CD14-positive monocyte (primary cell): ENCODE results near the gene ELOVL6. TPM values are rescaled to one million over a fixed set of nuclear protein-coding genes. Genes with fewer than 3 reads are reported as not detected.

ENCODE experiments used
- DNase-seq, 3 donors: peaks; one replicate each; pipeline ENCODE4 v3.0.0-alpha.2; 2011 to 2022
- H2AFZ ChIP-seq: 2 replicates; pipeline ENCODE4 v1.6.0; 2012; ENCODE audit warnings: mild to moderate bottlenecking, low read depth, low read length, inconsistent platforms; ENCODE audit not compliant: insufficient read depth, poor library complexity, severe bottlenecking
- H3K27ac ChIP-seq, 2 donors: 1 replicate in 1 of 2; 2 replicates in 1 of 2; pipeline ENCODE4 v1.5.1; 2012 to 2013; ENCODE audit warnings: low read length in 2 of 2, control low read depth in 1 of 2, inconsistent platforms in 1 of 2, low read depth in 1 of 2, mild to moderate bottlenecking in 1 of 2
- H3K27me3 ChIP-seq, 2 donors: one replicate each; pipeline versions ENCODE4 v1.6.0 to v1.6.1; 2011 to 2013; ENCODE audit warnings: low read length in 2 of 2; ENCODE audit not compliant: control insufficient read depth in 2 of 2, insufficient read depth in 2 of 2
- H3K36me3 ChIP-seq, 2 donors: replicated peaks in 1 of 2; 1 replicate in 1 of 2; 2 replicates in 1 of 2; pipeline versions ENCODE4 v1.5.1 to v1.6.1; 2012 to 2013; ENCODE audit warnings: low read length in 2 of 2, control low read depth in 1 of 2, inconsistent platforms in 1 of 2, mild to moderate bottlenecking in 1 of 2; ENCODE audit not compliant: insufficient read depth in 2 of 2, control insufficient read depth in 1 of 2
- H3K4me1 ChIP-seq, 2 donors: 1 replicate in 1 of 2; 2 replicates in 1 of 2; pipeline versions ENCODE4 v1.5.1 to v1.6.1; 2012 to 2013; ENCODE audit warnings: low read length in 2 of 2, control low read depth in 1 of 2, inconsistent platforms in 1 of 2, mild to moderate bottlenecking in 1 of 2, moderate library complexity in 1 of 2; ENCODE audit not compliant: insufficient read depth in 2 of 2, control insufficient read depth in 1 of 2
- H3K4me2 ChIP-seq: replicated peaks from 2 replicates; pipeline ENCODE3; 2012; ENCODE audit warnings: low read length, moderate library complexity, mild to moderate bottlenecking; ENCODE audit not compliant: poor library complexity, severe bottlenecking; ENCODE audit errors: extremely low read depth
- H3K4me3 ChIP-seq, 3 experiments: fragments of 200-600 bp in 1 of 3; sonication (generic) in 1 of 3; replicated peaks in 1 of 3; 1 replicate in 2 of 3; 2 replicates in 1 of 3; pipeline ENCODE4 v1.5.1; 2011 to 2013; ENCODE audit warnings: low read length in 3 of 3, mild to moderate bottlenecking in 3 of 3, control low read depth in 2 of 3, low read depth in 2 of 3, inconsistent platforms in 1 of 3, moderate library complexity in 1 of 3
- H3K79me2 ChIP-seq: 2 replicates; pipeline ENCODE4 v1.6.0; 2012; ENCODE audit warnings: mild to moderate bottlenecking, control low read depth, inconsistent platforms, low read length, moderate library complexity; ENCODE audit not compliant: insufficient read depth
- H3K9ac ChIP-seq: 2 replicates; pipeline ENCODE4 v1.6.0; 2017; ENCODE audit warnings: low read length, mild to moderate bottlenecking; ENCODE audit not compliant: insufficient read depth, poor library complexity, severe bottlenecking
- H3K9me3 ChIP-seq, 2 donors: replicated peaks in 1 of 2; 1 replicate in 1 of 2; 2 replicates in 1 of 2; pipeline versions ENCODE4 v1.5.1 to v1.6.1; 2012 to 2013; ENCODE audit warnings: low read length in 2 of 2, control low read depth in 1 of 2; ENCODE audit not compliant: control insufficient read depth in 1 of 2, insufficient read depth in 1 of 2
- H4K20me1 ChIP-seq: 2 replicates; pipeline ENCODE4 v1.6.0; 2012; ENCODE audit warnings: mild to moderate bottlenecking, low read length, control low read depth, moderate library complexity; ENCODE audit not compliant: insufficient read depth
- H3K27ac Mint-ChIP-seq, 7 donors: one replicate each; pipeline ENCODE4 v1.8.0; 2020; ENCODE audit warnings: mild to moderate bottlenecking in 7 of 7, mixed read lengths in 7 of 7, moderate library complexity in 6 of 7, inconsistent platforms in 2 of 7
- H3K27me3 Mint-ChIP-seq, 3 donors: one replicate each; pipeline ENCODE4 v1.8.0; 2021 to 2022; ENCODE audit warnings: low read depth in 3 of 3, mild to moderate bottlenecking in 3 of 3, mixed read lengths in 3 of 3, moderate library complexity in 3 of 3, inconsistent platforms in 1 of 3
- H3K36me3 Mint-ChIP-seq, 2 donors: one replicate each; pipeline ENCODE4 v1.8.0; 2020; ENCODE audit warnings: mixed read lengths in 2 of 2, inconsistent platforms in 1 of 2, mild to moderate bottlenecking in 1 of 2
- H3K4me1 Mint-ChIP-seq: one replicate; pipeline ENCODE4 v1.8.0; 2020; ENCODE audit warnings: mild to moderate bottlenecking, mixed read lengths
- H3K4me3 Mint-ChIP-seq, 2 donors: one replicate each; pipeline ENCODE4 v1.8.0; 2020; ENCODE audit warnings: mild to moderate bottlenecking in 2 of 2, mixed read lengths in 2 of 2, moderate library complexity in 1 of 2
- H3K9me3 Mint-ChIP-seq, 7 donors: one replicate each; pipeline ENCODE4 v1.8.0; 2020 to 2022; ENCODE audit warnings: mixed read lengths in 7 of 7, mild to moderate bottlenecking in 6 of 7, moderate library complexity in 6 of 7, inconsistent platforms in 2 of 7
- WGBS: methylation state at CpG from one replicate; pipeline ENCODE4 v1.1.5; 2013; ENCODE audit warnings: missing lambda C conversion rate; ENCODE audit not compliant: insufficient coverage; 5-methylcytosine and 5-hydroxymethylcytosine counted together
- intact Hi-C, 2 donors: fragments of 100-400 bp; cut with micrococcal nuclease; formaldehyde crosslinking; loops; one replicate each; pipeline versions ENCODE4 v1.15.0 to v1.15.1; 2023
- polyA plus RNA-seq, 3 donors: library from polyadenylated mRNA; depleted of rRNA in 1 of 3; unstranded in 2 of 3; stranded (reverse) in 1 of 3; fragments of 300-500 nt in 2 of 3; fragments of >200 nt in 1 of 3; fragmentation: Illumina TruSeq in 2 of 3; gene quantifications; 1 replicate in 2 of 3; 2 replicates in 1 of 3; pipeline ENCODE4 v1.2.3, GENCODE V29; 2012 to 2021
- TF ChIP-seq, protein P1 (sequence below): fragments of 200-600 bp; IDR thresholded peaks from one replicate; pipeline ENCODE4 v1.8.0; 2022; ENCODE audit warnings: antibody characterized with exemption, mild to moderate bottlenecking

ELOVL6 gene
- polyA plus RNA-seq, 3 donors, result 0.11 to 0.19 TPM; not detected in 1

DNA sequence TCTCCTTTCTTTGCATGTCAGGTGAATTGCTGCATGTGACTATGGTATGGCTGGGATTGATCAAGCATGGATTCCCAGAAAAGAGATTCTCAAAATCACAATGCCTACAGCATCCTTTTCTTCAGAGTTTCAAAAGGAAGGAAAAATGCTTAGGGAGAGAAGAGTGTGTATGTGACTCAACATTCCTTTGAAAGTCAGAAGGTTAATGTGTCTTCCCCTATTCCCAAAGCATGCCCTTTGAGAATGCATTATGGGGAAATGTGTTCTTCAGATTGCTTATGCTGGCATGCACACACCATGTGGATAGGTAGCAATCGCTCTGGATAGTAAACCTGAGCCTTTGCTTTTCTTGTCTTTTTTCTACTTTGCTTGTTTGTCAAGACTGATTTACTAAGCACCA lies 78.5 kb downstream of the ELOVL6 start:
- peaks cover 0 to 2% (median 0%) of the 10 kb centered on the region in 7 donors for H3K9me3 Mint-ChIP-seq
- Histone ChIP-seq H2AFZ (no peak overlapping the region), H3K9ac (no peak overlapping the region), H3K4me1 (no peaks in the 10 kb centered on the region), H3K79me2 (no peaks in the 10 kb centered on the region), H3K36me3 (no peaks in the 10 kb centered on the region), H4K20me1 (no peaks in the 10 kb centered on the region), H3K9me3 (no peaks in the 10 kb centered on the region), H3K4me2 (no peak overlapping the region), H3K4me3 (no peak overlapping the region), H3K27me3 (no peaks in the 10 kb centered on the region), H3K27ac (no peak overlapping the region)
- no peak overlapping the region for H3K4me3 Mint-ChIP-seq
- WGBS, result no CpG with 5 or more reads among the region's 1 CpG
- no peaks in the 10 kb centered on the region for H3K36me3 Mint-ChIP-seq
- intact Hi-C loops, result no loop called here
- peaks cover 3% of the 10 kb centered on the region for H3K4me1 Mint-ChIP-seq
- TF ChIP-seq, protein P1, sequence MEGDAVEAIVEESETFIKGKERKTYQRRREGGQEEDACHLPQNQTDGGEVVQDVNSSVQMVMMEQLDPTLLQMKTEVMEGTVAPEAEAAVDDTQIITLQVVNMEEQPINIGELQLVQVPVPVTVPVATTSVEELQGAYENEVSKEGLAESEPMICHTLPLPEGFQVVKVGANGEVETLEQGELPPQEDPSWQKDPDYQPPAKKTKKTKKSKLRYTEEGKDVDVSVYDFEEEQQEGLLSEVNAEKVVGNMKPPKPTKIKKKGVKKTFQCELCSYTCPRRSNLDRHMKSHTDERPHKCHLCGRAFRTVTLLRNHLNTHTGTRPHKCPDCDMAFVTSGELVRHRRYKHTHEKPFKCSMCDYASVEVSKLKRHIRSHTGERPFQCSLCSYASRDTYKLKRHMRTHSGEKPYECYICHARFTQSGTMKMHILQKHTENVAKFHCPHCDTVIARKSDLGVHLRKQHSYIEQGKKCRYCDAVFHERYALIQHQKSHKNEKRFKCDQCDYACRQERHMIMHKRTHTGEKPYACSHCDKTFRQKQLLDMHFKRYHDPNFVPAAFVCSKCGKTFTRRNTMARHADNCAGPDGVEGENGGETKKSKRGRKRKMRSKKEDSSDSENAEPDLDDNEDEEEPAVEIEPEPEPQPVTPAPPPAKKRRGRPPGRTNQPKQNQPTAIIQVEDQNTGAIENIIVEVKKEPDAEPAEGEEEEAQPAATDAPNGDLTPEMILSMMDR, result no peak
- peaks cover 0 to 3% (median 1%) of the 10 kb centered on the region in 3 donors for H3K27me3 Mint-ChIP-seq
- no peak for DNase-seq
- H3K27ac Mint-ChIP-seq, result no peak overlapping the region

DNA sequence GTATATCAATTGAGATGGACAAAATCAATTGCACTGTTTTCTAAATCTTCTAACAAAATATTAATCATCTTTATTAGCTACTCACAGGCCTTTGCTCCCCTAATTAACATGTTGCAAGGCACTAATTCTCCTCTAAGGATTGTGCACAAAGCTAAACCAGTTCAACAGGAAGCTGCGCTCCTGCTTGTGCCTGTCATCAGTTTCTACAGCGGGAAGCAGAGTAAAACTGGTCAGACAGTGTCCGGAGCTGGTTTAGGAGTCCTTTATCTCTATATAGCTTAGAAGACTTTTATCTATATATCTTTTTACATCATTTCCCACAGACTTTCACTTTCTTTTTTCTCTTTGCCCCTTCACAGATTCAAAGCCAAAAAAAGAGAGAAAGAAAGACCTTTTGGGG lies 79.1 kb downstream of the ELOVL6 start:
- Histone ChIP-seq H4K20me1 (no peaks in the 10 kb centered on the region), H3K4me2 (no peak overlapping the region), H2AFZ (no peak overlapping the region), H3K36me3 (no peaks in the 10 kb centered on the region), H3K27ac (no peak overlapping the region), H3K27me3 (no peaks in the 10 kb centered on the region), H3K9ac (no peak overlapping the region), H3K4me1 (no peaks in the 10 kb centered on the region), H3K79me2 (no peaks in the 10 kb centered on the region), H3K4me3 (no peak overlapping the region), H3K9me3 (no peaks in the 10 kb centered on the region)
- no peaks in the 10 kb centered on the region for H3K36me3 Mint-ChIP-seq
- H3K4me1 Mint-ChIP-seq, result peaks cover 3% of the 10 kb centered on the region
- H3K9me3 Mint-ChIP-seq, result peaks cover 0 to 2% (median 0%) of the 10 kb centered on the region in 7 donors
- no CpG with 5 or more reads among the region's 3 CpGs for WGBS
- TF ChIP-seq, protein P1, result no peak
- H3K4me3 Mint-ChIP-seq, result no peak overlapping the region
- no peak overlapping the region for H3K27ac Mint-ChIP-seq
- peaks cover 0 to 3% (median 1%) of the 10 kb centered on the region in 3 donors for H3K27me3 Mint-ChIP-seq
- no peak for DNase-seq
- intact Hi-C loops, result no loop called here
